HL-60 (cell line): Measurements from ENCODE around the gene TATDN2.

Source experiments
- POLR2AphosphoS5 ChIP-seq: IDR thresholded peaks from 2 replicates; pipeline ENCODE4 v1.6.1; 2012; ENCODE audit warnings: low read depth
- REST ChIP-seq: IDR thresholded peaks from 2 replicates; pipeline ENCODE4 v1.6.1; 2012; ENCODE audit warnings: low read depth; ENCODE audit not compliant: insufficient replicate concordance

DNA sequence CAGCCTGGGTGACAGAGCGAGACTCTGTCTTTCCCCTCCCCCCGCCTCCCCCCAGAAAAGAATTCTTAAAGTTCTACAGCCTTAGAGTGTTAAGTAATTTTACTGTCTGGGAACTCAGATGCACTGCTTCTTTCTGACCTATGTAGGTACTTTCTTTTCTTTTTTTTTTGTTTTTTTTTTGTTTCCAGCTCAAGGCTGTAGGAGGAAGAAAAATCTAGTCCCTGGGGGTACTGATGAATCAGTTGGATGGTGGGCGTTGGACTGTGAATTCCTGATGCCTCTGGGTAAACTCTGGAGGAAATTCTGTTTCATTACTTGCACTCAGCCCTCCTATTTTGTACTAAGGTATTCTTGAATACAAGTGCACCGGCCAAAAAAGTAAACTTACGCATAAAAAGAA is 33.7 kb downstream of the TATDN2 start:
- TF ChIP-seq POLR2AphosphoS5 = no peak
- no peak for TF ChIP-seq REST
